LNCaP clone FGC (cell line): ENCODE data around the gene TM4SF1.

Experiments
- DNase-seq: peaks from one replicate; pipeline ENCODE4 v3.0.0-alpha.2; 2011; ENCODE audit warnings: low read depth
- H3K4me3 ChIP-seq: 2 replicates; pipeline ENCODE4 v1.5.1; 2011; ENCODE audit warnings: mild to moderate bottlenecking, low read depth, low read length, control low read depth
- TF ChIP-seq, protein P1 (sequence below): IDR thresholded peaks from 2 replicates; pipeline ENCODE4 v1.5.1; 2012; ENCODE audit warnings: mild to moderate bottlenecking; ENCODE audit not compliant: control insufficient read depth, insufficient read depth; ENCODE audit errors: extremely low read depth

TM4SF1 gene

GRCh38 chr3:149417174-149417573 lies 39.7 kb upstream of the TM4SF1 start:
- TF ChIP-seq, protein P1, sequence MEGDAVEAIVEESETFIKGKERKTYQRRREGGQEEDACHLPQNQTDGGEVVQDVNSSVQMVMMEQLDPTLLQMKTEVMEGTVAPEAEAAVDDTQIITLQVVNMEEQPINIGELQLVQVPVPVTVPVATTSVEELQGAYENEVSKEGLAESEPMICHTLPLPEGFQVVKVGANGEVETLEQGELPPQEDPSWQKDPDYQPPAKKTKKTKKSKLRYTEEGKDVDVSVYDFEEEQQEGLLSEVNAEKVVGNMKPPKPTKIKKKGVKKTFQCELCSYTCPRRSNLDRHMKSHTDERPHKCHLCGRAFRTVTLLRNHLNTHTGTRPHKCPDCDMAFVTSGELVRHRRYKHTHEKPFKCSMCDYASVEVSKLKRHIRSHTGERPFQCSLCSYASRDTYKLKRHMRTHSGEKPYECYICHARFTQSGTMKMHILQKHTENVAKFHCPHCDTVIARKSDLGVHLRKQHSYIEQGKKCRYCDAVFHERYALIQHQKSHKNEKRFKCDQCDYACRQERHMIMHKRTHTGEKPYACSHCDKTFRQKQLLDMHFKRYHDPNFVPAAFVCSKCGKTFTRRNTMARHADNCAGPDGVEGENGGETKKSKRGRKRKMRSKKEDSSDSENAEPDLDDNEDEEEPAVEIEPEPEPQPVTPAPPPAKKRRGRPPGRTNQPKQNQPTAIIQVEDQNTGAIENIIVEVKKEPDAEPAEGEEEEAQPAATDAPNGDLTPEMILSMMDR: no peak
- no peak overlapping the region for H3K4me3 ChIP-seq
- no peak for DNase-seq

DNA sequence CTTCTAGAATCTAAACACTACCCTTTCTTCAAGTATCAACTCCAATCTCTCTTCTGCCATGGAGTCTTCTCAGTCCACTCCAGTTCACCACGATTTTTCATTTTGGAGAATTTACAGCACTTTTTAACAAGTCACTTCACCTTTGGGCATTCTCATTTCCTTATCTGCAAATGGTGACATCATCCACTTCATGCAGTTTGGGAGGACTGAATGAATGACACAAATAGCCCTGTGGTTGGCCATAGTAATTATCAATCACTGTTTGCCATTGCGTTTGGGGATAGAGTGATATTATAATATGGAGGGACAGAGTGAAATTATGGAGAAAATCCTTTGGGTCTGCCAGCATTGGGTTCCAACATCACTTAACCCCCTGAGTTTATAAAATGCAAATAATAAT lies 38.0 kb upstream of the TM4SF1 start:
- DNase-seq: no peak
- TF ChIP-seq, protein P1: no peak
- no peak overlapping the region for H3K4me3 ChIP-seq

GRCh38 chr3:149414557-149415231 lies 37.2 kb upstream of the TM4SF1 start:
- TF ChIP-seq, protein P1: no peak
- no peak overlapping the region for H3K4me3 ChIP-seq
- no peak for DNase-seq

DNA sequence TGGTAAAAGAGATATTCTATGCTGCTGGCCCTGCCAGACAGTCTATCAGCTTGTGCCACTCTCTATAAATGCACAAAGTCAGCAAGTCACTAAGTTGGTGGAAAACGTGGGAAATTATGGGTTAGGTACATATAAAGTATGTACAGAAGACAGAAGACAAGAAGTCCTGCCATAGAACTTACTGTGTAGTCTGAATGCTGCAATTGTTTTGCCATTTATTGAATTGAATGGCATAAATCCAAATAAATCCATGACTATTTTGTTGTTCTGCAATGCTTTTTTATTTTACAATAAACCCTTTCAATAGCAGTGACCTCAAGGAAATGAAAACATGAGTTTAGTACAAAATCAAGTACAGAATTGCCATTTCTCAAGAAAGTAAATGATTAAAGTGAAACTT lies 34.1 kb upstream of the TM4SF1 start:
- TF ChIP-seq, protein P1: no peak
- DNase-seq: no peak
- H3K4me3 ChIP-seq: no peak overlapping the region

DNA sequence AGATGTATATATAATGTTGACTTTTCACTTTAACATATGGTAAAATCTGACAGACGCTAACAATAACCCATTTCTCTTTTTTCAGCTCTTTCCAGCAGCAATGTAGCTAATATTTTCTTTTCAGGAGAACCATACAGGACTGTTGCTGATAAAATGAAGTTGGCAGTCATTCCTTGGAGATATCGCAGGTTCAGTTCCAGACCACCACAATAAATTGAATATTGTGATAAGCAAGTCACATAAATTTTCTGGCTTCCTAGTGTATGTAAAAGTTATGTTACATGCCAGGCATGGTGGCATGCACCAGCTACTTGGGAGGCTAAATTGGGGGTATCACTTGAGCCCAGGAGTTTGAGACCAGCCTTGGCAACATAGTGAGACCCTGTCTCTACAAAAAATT lies 31.9 kb upstream of the TM4SF1 start:
- no peak overlapping the region for H3K4me3 ChIP-seq
- TF ChIP-seq, protein P1: no peak
- DNase-seq: no peak

DNA sequence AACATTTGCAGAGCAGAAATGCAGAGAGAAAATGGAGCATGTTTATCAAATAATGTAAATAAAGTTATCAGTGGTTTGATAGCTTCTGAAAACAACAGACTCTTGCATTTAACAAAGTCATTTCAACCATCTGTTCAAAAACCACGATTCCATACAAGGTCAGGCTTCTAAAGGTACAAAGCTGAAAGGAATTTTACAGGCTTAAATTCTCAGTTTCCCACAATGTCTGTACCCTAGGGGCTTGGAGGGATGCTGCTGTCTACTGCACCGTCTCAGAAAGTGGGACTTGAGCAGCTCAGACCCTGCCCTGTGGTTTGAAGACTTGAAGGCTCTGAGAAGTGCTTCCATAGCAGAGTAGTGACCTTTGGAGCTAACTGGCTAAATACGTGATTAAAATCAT lies 30.4 kb upstream of the TM4SF1 start:
- DNase-seq: no peak
- TF ChIP-seq, protein P1: no peak

DNA sequence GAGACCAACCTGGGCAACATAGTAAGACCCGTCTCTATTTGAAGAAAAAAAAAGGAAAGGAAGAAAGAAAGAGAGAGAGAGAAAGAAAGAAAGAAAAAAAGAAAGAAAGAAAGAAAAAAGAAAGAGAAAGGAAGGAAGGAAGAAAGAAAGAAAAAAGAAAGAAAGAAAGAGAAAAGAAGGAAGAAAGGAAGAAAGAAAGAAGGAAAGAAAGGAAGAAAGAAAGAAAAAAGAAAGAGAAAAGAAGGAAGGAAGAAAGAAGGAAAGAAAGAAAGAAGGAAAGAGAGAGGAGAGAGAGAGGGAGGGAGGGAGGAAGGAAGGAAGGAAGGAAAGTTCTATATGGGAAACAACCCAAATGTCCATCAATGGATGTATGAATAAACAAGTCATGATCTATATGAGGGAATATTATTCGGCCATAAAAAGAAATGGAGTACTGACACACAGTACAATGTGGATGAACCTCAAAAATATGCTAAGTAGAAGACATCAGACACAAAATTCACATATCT lies 28.8 kb upstream of the TM4SF1 start:
- no peak overlapping the region for H3K4me3 ChIP-seq
- no peak for DNase-seq
- TF ChIP-seq, protein P1: no peak

More for the DNA sequence above, 30.4 kb upstream of the TM4SF1 start:
- no peak overlapping the region for H3K4me3 ChIP-seq
